ENCODE results near the gene STK39. TPM values are rescaled to one million over a fixed set of nuclear protein-coding genes. Genes with fewer than 3 reads are reported as not detected.

The STK39 gene
- total RNA-seq, 4 donors from 2014 or later, result 17.4 to 27.6 (median 20.6) TPM

DNA sequence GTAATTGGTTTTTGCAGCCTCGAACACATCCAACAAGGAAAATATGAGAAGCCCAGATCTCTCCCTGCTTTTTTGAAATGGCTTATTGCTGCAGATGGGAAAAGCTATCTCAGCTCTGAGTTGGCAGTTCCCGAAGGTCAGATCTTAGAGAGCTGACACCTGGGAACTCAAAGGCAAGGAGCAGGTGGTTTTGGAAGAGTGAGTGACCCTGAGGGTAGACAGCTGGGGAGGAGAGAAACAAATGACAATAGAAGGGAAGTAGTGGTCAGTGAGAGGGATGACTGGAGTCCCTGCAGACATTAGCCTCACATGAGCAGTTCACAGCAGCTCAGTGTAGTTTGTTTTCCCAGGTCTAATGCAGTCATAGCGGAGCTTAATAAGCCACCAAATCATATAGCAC lies 317.9 kb downstream of the STK39 start:
- no peaks in the 10 kb centered on the region for H3K36me3 ChIP-seq
- DNase-seq, result no peak
- 71 to 77% methylated on average over 3 of the region's 3 CpGs for WGBS, 2 donors
- no peaks in the 10 kb centered on the region for H3K27me3 ChIP-seq
- no peak overlapping the region for H3K27ac ChIP-seq
- no peak overlapping the region for H3K4me3 ChIP-seq
- intact Hi-C loops (cut with DNase I), result no loop called here
- no peak for TF ChIP-seq POLR2A (IDR thresholded peaks at IDR 0.05)
- TF ChIP-seq, protein P1, sequence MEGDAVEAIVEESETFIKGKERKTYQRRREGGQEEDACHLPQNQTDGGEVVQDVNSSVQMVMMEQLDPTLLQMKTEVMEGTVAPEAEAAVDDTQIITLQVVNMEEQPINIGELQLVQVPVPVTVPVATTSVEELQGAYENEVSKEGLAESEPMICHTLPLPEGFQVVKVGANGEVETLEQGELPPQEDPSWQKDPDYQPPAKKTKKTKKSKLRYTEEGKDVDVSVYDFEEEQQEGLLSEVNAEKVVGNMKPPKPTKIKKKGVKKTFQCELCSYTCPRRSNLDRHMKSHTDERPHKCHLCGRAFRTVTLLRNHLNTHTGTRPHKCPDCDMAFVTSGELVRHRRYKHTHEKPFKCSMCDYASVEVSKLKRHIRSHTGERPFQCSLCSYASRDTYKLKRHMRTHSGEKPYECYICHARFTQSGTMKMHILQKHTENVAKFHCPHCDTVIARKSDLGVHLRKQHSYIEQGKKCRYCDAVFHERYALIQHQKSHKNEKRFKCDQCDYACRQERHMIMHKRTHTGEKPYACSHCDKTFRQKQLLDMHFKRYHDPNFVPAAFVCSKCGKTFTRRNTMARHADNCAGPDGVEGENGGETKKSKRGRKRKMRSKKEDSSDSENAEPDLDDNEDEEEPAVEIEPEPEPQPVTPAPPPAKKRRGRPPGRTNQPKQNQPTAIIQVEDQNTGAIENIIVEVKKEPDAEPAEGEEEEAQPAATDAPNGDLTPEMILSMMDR (IDR thresholded peaks at IDR 0.05), result no peak
- H3K4me1 ChIP-seq, result no peaks in the 10 kb centered on the region
- no peaks in the 10 kb centered on the region for H3K9me3 ChIP-seq

DNA sequence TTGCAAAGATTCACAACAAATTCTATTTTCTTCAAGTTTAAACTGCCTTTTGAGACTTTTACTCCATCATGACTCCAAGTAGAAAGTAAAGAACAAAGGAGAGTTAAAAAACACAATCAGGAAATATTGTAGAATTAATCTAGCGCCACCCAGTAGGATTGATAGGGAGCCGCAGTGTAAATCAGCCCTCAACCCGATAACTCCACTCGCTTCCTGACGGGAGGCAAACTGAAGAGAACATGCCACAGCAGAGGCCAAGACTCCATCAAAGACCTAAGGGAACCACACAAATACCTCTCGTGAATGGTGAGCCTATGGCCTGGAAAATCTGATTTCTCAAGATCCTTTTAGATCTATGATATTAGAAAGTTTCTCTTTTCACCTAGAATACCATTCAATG lies 319.0 kb downstream of the STK39 start:
- intact Hi-C loops (cut with DNase I), result no loop called here
- no peak for DNase-seq
- Histone ChIP-seq H3K27me3 (no peaks in the 10 kb centered on the region), H3K4me1 (no peaks in the 10 kb centered on the region), H3K27ac (no peak overlapping the region), H3K36me3 (no peaks in the 10 kb centered on the region), H3K4me3 (no peak overlapping the region), H3K9me3 (no peaks in the 10 kb centered on the region)
- WGBS, 2 donors, result 79 to 87% methylated on average over 6 of the region's 6 CpGs
- TF ChIP-seq, protein P1 (IDR thresholded peaks at IDR 0.05), result no peak
- TF ChIP-seq POLR2A (IDR thresholded peaks at IDR 0.05), result no peak

DNA sequence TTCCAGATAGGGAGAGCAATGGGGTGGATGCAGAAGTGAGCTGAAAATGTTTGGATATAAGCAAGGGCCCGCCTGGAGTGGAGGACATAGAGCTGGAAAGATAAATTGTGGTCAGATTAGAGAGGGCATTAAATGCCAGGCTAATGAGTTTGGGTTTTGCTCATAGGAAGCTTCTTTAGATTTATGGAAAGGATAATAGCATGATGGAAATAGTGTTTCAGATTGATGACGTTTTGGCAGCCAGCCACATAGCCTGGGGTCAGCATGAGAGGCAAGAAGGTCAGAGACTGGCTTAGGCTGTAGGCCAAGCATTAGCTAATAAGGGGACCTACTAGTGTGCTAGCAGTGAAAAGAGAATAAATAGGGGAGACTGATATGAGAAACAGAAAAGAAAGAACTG lies 321.6 kb downstream of the STK39 start:
- WGBS, 2 donors, result 43 to 50% methylated on average over 2 of the region's 2 CpGs

DNA sequence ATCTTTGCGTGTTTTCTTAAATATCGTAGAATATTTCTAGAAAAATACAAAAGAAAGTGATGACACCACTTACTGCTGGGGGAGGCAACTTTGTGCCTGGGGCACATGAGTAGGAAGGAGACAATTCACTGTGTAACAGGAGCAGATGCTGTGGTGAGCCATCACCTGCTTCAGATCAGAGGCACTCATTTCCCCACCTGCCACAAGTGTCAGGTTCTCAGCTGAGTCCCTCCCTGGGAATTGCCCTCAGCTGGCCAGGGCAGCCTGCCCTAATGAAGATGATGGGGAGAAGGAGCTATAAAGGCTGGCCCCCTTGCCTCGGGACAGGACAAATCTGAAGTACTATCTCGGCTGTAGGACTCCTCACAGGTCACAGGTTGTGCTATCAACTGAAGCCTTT lies 322.8 kb downstream of the STK39 start:
- Histone ChIP-seq H3K4me3 (no peak overlapping the region), H3K27ac (no peak overlapping the region), H3K4me1 (no peaks in the 10 kb centered on the region), H3K9me3 (no peaks in the 10 kb centered on the region), H3K36me3 (no peaks in the 10 kb centered on the region), H3K27me3 (no peaks in the 10 kb centered on the region)
- DNase-seq, result no peak
- intact Hi-C loops (cut with DNase I), result no loop called here
- WGBS, 2 donors, result 83 to 100% methylated on average over 4 of the region's 4 CpGs
- TF ChIP-seq, protein P1 (IDR thresholded peaks at IDR 0.05), result no peak
- TF ChIP-seq POLR2A (IDR thresholded peaks at IDR 0.05), result no peak

More for the DNA sequence above, 321.6 kb downstream of the STK39 start:
- Histone ChIP-seq H3K4me1 (no peaks in the 10 kb centered on the region), H3K9me3 (no peaks in the 10 kb centered on the region), H3K27me3 (no peaks in the 10 kb centered on the region), H3K4me3 (no peak overlapping the region), H3K36me3 (no peaks in the 10 kb centered on the region), H3K27ac (no peak overlapping the region)
- DNase-seq, result no peak
- TF ChIP-seq, protein P1 (IDR thresholded peaks at IDR 0.05), result no peak
- TF ChIP-seq POLR2A (IDR thresholded peaks at IDR 0.05), result no peak
- intact Hi-C loops (cut with DNase I), result no loop called here

DNA sequence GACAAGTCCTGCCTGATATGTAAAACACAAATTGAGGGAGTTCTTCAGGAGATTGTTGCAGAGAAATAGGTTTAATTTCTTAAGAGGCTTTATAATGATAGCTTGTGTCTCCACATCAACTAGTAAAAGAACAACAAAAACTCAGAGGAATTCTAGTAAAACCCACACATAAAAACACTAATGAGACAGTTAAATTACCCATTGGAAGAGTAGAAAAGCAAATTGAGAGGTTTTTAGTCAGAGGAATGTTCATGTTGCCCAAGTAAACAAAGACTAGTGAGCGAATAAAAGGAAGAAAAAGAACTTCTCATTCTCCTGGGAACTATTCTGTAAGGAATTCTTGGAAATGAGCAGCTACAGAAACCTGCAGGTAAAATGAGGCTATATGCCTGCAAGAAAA lies 330.6 kb downstream of the STK39 start:
- no peaks in the 10 kb centered on the region for H3K27me3 ChIP-seq
- H3K36me3 ChIP-seq, result no peaks in the 10 kb centered on the region
- intact Hi-C loops (cut with DNase I), result no loop called here
- H3K9me3 ChIP-seq, result no peaks in the 10 kb centered on the region
- TF ChIP-seq, protein P1 (IDR thresholded peaks at IDR 0.05), result no peak
- no peak for TF ChIP-seq POLR2A (IDR thresholded peaks at IDR 0.05)
- 73 to 88% methylated on average over 1 of the region's 1 CpG for WGBS, 2 donors
- DNase-seq, result no peak
- H3K4me3 ChIP-seq, result no peak overlapping the region
- no peaks in the 10 kb centered on the region for H3K4me1 ChIP-seq
- no peak overlapping the region for H3K27ac ChIP-seq
